ENCODE measurements around the gene MRNIP.
"Not testable (repeated sequence)": the region's sequence is repeated elsewhere in the genome, so short reads cannot be mapped to it uniquely, and the experiment has no call there.

The MRNIP gene

DNA sequence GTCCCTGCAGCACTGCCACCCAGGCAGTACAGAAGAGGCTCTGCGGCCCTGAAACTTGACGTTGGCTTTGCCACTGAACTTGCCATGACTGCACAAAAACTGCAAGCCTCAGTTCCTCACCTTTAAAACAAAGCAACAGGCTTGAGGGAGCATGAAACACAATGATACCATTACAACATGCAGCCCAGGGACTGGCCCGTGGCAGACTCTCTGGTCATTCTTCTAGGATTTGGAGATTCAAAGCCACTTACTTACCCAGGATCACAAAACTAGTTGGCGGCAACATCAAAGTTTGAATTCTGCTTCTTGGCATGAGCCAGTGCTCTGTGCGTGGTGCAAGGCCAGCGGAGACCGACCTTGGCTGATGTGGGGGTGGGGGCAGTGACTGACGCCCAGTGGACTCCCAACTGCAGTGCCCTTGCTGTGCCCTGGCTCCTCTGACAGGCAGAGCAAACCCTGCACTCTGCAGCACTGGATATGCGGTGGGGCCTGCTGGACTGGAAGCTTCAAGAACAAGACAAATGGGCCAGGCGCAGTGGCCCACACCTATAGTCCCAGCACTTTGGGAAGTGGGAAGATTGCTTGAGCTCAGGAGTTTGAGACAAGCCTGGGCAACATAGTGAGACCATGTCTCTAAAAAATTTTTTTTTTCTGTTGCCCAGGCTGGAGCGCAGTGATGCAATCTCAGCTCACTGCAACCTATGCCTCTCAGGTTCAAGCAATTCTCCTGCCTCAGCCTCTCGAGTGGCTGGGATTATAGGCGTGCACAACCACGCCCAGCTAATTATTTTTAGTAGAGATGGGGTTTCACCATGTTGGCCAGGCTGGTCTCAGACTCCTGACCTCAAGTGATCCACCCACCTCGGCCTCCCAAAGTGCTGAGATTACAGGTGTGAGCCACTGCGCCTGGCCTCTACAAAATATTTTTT lies 19.0 kb downstream of the MRNIP start:
- no peak for DNase-seq (ENCODE audit: low read depth)

DNA sequence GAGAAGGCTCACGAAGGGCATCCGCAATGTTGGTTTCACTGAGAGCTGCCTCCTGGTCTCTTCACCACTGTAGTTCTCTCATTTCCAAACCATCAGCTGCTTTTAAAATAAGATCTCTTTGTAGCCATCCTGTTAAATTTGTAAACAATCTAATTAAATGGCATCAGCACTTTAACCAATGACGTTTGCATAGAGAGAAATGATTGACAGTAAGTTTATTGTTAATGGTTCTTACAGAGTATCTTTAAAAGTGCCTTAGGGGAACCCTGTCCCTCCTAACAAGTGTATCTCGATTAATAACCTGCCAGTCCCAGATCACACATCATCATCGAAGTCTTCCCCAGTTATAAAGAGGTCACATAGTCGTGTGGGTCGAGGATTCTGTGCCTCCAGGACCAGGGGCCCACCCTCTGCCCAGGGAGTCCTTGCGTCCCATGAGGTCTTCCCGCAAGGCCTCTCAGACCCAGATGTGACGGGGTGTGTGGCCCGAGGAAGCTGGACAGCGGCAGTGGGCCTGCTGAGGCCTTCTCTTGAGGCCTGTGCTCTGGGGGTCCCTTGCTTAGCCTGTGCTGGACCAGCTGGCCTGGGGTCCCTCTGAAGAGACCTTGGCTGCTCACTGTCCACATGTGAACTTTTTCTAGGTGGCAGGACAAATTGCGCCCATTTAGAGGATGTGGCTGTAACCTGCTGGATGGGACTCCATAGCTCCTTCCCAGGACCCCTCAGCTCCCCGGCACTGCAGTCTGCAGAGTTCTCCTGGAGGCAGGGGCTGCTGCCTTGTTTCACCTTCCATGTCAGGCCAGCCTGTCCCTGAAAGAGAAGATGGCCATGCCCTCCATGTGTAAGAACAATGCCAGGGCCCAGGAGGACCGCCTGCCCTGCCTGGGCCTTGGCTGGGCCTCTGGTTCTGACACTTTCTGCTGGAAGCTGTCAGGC lies 21.3 kb downstream of the MRNIP start:
- no peak for DNase-seq (ENCODE audit: low read depth)

DNA sequence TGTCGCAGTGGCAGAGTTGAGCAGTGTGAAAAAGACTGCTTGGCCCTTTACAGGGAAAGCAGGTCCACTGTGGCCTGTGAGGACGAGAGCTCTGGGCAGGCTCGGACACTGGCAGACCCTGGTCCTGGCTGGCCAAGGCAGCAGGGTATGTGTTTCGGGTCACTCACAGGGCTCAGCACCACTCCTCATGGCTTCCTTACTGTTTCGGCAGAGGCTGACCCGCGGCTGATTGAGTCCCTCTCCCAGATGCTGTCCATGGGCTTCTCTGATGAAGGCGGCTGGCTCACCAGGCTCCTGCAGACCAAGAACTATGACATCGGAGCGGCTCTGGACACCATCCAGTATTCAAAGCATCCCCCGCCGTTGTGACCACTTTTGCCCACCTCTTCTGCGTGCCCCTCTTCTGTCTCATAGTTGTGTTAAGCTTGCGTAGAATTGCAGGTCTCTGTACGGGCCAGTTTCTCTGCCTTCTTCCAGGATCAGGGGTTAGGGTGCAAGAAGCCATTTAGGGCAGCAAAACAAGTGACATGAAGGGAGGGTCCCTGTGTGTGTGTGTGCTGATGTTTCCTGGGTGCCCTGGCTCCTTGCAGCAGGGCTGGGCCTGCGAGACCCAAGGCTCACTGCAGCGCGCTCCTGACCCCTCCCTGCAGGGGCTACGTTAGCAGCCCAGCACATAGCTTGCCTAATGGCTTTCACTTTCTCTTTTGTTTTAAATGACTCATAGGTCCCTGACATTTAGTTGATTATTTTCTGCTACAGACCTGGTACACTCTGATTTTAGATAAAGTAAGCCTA lies 22.2 kb downstream of the MRNIP start:
- DNase-seq (ENCODE audit: low read depth): no peak

DNA sequence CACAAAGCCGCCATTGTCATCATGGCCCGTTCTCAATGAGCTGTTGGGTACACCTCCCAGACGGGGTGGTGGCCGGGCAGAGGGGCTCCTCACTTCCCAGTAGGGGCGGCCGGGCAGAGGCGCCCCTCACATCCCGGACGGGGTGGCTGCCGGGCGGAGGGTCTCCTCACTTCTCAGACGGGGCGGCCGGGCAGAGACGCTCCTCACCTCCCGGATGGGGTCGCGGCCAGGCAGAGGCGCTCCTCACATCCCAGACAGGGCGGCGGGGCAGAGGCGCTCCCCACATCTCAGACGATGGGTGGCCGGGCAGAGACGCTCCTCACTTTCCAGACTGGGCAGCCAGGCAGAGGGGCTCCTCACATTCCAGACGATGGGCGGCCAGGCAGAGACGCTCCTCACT lies 23.7 kb downstream of the MRNIP start:
- not testable (repeated sequence) for DNase-seq (ENCODE audit: low read depth)

DNA sequence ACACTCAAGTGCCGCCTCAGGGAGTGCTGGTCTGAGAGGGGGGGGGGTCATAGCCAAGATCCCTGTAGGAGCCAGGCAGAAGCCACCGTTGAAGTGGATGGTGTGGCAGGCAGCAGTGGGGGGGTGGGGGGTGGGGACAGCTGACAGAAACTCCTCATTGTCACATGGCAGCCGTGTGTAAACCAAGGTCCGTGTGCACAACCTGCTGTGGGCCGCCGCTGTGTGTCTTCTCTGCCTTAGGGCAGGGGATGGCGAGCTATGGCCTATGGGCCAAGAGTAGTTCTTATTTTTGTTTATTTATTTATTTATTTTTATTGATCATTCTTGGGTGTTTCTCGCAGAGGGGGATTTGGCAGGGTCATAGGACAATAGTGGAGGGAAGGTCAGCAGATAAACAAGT lies 24.5 kb downstream of the MRNIP start:
- DNase-seq (ENCODE audit: low read depth): no peak

DNA sequence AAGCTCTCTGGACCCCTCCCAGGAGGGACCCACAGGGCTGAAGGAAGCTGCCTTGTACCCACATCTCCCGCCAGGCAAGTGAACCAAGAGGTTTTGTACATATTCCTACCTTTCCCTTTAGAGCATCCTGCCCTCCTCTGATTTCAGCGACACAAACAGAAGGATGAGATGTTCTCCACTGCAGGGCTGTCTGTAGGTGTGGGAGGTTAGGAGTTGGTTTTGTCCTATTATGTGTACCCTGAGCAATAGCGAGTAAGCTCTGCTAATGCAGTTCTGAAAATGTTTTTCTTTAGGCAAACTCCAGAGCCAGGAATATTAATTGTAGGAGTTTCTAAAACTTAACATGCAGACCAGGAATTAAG lies 24.9 kb downstream of the MRNIP start:
- DNase-seq (ENCODE audit: low read depth): no peak

DNA sequence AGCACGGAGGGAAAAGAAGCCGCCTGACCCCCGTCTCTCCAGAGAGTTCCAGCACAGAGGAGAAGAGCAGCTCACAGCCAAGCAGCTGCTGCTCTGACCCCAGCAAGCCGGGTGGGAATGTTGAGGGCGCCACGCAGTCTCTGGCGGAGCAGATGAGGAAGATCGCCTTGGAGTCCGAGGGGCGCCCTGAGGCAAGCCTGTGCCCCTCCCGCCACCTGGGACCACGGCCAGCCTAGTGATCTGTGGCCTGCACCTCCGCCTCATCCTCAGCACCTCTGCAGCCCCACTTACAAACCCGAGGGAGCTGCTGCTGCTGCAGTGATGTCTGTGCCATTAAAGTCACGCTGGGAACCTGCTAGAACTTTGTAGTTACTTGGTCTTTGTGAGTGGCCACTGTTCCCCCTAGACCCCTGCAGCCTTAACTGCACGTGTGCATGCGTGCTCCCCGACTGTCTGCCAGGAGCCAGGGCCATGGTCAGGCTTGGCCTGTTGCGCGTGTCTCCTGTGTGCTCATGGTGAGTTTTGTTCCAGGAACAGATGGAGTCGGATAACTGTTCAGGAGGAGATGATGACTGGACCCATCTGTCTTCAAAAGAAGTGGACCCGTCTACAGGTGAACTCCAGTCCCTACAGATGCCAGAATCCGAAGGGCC lies 25.4 kb downstream of the MRNIP start:
- no peak for DNase-seq (ENCODE audit: low read depth)

DNA sequence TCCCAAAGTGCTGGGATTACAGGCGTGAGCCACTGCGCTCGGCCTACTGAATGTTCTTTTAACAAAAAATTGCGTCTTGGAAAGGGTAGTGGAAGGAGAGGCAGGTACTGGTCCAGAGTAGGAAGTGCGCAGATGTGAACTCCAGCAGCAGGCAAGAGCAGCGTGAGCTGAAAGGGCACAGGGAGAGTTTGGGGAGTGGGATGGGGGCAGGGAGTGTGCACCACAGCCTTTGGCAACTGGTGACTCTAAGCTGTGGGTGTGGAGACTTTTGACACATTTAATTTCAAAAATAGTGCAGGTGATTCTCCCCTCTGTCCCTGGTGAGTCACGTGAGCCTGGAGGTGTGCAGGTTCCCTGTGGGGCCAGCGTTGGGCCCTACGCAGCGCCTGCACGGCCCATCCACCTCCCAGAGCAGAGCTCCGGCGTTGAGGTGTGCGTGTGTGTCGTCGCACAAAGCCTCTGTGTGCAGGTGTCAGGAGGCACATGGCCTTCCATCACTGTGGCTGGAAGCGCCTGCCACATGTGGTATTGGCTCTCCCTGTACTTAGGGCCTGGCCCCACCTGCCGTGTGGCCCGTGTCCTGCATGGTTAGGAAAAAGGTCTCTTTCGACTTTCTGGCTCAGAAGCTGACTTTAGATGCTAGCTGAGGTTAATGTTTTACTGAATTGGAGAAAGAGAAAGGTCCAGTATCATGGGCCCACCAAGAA lies 26.4 kb downstream of the MRNIP start:
- no peak for DNase-seq (ENCODE audit: low read depth)

DNA sequence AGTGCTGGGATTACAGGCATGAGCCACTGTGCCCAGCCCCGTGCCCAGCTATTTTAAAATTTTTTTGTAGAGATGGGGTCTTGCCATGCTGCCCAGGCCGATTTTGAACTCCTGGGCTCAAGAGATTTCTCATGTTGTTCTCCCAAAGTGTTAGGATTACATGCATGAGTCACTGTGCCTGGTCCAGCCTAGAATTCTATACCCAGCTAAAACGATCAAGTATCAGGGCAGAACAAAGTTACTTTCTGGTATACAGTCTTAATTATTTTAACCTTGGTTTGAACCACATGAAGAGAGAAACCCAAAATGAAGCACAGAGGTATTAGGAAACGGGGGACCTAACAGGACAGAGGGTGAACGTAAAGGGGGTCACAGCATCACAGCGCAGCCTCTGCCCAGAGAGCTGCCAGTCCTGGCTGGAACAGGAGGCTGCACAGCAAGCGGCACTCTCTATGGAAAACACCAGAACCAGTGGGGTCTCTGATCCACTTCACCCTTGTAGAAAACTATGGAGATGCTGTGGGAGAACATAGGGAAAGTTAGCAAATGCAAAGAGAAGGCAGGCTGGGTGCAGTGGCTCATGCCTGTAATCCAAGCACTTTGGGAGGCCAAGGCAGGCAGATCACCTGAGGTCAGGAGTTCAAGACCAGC lies 27.7 kb downstream of the MRNIP start:
- no peak for DNase-seq (ENCODE audit: low read depth)

DNA sequence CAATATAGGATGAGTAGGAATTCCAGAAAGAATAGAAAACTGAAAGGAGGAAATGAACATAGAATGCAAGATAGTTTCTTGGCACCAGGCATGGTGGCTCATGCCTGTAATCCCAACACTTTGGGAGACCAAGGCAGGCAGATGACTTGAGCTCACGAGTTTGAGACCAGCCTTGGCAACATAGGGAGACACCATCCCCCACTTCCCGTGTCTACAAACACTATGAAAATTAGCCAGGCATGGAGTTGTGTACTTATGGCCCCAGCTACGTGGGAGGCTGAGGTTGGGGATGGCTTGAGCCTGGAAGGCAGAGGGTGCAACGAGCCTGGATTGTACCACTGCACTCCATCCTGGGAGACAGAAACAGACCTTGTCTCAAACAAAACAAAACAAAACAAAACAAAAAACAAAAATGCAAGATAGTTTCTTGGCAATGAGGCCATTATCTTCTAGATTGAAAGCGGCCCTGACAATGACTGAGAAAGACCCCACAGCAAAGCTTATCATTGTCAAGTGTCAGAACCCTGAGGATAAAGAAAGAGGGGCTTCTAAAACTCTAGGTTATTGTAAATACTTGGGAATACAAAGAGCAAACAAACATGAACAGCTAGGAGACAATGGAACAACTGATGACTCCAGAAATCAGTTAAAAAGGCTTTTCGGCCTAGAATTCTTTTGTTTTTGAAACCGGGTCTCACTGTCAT lies 28.7 kb downstream of the MRNIP start:
- DNase-seq (ENCODE audit: low read depth): no peak

DNA sequence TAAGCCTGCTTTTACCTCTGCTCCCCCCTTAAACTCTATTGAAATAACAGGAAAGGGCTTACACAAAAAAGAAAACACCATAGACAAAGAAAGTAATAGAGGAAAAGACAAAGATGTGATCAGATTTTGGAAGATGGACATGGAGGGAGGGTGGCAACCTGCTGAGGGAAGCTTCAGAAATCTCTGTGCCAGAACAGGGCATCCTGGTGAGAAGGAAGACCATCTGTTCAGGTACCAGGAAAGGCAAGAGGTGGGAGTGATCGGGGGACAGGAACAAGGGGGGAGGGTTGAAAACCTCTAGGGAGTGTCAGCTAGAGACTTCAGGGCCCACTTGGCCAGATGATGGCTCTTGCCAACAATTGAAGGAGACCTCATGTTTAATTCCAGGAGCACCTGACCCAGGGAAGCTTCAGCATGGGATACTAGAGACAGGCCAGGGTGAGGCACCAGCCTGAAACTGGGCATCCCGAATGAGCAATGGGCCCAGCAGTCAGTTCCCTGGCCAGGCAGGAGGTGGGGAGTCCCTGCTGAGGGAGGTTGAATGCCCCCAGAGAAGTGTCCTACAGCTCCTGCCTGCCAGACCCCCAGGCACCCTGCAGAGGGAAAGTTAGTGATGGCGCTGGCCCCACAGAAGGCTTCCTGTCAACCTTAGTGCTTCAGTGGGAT lies 29.7 kb downstream of the MRNIP start:
- DNase-seq (ENCODE audit: low read depth): no peak

DNA sequence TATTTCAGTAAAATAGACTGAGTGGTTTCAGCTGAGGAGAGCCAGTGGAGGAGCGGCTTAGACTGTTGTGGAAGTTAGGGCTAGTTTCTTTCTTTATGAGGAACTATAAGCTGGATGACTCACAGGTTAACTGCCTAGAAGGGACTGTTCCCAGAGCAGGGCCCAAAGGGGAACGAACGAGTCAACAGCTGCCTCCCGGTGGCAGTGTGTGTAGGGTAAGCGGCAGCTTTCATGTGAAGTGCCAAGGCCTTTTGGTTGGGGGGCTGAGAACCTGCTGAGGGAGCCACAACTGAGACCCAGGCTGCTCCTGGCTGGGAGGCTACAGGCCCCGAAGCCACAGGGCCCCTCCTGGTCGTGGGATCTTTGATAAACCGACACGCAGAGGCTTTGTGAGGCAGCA lies 30.9 kb downstream of the MRNIP start:
- DNase-seq (ENCODE audit: low read depth): no peak

DNA sequence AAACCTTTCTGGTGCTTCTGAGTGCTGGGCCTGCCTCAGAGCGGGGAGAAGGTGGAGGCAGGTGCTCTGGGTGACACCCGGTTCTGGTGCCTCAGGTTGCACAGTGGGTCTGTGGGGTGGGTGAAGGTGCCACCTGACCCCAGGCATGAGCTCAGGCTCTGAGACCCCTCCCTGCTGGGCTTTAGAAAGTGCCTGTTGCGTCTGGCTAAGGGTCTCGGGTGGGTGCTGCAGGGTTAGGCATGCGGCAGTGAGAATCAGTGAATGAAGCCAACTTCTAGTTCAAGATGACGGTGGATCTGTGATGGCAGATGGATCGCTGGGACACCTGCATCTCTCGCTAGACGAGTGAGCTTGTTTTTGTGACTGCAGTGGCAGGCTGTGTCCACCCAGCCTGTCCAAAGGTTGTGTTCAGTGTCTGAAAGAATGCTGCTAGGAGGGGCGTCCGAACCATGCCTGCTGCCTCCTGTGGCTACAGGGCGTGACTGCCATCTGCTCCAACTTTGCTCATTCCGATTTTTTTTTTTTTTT lies 32.9 kb downstream of the MRNIP start:
- no peak for DNase-seq (ENCODE audit: low read depth)

DNA sequence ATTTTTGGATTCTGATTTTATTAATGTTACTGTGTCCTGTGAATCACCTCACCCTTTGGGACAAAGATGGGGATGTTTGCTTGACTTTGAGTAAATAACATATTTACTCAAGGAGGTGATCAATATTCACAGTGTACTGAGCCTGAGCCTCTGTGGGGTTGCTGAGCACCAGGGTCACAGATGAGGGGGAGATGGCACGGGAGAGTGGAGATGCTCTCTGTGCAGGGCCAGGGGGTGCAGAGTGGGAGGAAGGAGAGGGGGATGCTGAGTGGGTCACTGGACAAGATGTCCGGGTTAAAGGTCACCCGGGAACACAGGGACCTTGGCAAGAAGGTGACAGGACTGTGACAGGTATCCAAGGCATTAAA lies 33.9 kb downstream of the MRNIP start:
- no peak for DNase-seq (ENCODE audit: low read depth)

DNA sequence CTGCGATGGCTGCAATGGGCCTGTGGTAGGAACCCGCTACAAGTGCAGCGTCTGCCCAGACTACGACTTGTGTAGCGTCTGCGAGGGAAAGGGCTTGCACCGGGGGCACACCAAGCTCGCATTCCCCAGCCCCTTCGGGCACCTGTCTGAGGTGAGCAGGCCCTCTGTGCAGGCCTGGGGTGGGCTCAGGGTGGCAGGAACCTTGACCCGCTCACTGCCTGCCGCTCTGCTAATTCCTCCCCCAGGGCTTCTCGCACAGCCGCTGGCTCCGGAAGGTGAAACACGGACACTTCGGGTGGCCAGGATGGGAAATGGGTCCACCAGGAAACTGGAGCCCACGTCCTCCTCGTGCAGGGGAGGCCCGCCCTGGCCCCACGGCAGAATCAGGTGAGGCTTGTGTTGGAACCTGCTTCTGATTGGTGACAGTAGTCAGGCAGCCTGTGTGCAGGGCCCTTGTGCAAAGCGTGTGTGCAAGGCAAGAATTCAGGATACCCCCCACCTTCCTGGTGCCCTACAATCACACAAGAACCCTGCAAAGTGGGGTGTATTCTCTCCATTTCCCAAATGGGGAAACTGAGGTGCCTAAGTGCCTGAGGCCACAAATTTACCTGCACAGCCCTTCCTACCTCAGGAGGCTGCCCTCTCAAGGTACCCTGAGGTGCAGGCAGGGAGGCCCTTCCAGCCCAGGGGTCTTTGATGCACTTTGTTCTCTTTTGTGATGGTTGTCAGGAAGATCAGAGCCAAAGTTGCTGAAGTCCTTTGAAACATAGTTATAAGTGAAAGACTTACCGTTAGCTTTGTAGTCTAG lies 34.5 kb downstream of the MRNIP start:
- no peak for DNase-seq (ENCODE audit: low read depth)

DNA sequence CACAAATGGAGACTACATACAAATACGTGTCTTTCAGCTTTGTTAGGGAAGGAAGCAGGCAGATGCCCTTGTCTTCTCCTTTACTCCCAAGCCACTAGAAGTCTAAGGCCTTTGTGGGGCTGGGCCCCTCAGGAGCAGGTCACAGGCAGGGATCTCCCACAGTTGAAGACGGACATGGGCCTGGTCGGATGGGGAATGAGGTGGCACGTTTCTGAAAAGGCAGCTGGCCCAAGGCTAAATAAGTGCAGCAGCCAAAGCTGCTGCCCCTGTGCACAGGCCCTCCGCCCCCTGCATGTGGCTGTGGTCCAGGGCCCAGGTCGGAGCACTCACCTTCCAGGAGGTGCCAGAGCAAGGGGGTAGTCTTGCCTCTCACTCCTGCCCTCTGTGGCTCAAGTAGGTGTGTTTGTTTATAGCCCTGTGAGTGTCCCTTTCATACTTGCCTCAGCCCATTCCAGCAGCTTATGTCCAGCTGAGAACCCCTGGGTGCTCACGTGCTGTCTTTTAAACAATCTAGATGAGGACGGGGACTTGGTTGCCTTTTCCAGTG lies 36.1 kb downstream of the MRNIP start:
- DNase-seq (ENCODE audit: low read depth): no peak

DNA sequence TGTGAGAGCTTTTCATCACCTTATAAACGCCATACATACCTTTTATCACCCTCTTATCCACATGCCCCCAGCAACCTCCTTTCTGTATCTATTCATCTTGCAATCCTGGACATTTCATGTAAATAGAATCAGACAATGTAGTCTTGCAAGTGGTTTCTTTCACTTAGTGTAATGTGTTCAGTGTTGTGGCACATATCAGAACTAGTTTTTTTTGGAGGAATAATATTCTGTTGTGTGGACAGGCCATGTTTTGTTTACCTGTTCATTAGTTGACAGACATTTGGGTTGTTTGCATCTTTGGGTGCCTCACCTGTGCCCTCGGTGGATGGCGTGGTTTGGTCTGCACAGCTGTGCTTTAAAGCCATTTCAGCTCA lies 36.6 kb downstream of the MRNIP start:
- DNase-seq (ENCODE audit: low read depth): no peak

Measured in CMK (cell line).